HEK293T (cell line): Measurements from ENCODE around the gene PCDHA10.
"Not testable (repeated sequence)": the region's sequence is repeated elsewhere in the genome, so short reads cannot be mapped to it uniquely, and the experiment has no call there.

Experiments
- CTCF ChIA-PET: fragments of 350-600 bp; formaldehyde crosslinking; extraction: SDS; loops from one replicate; lab custom pipeline; 2021; ENCODE audit warnings: antibody characterized with exemption, inconsistent platforms; lab: Yijun Ruan, JAX
- POLR2A ChIA-PET: fragments of 350-600 bp; formaldehyde crosslinking; extraction: SDS; loops from one replicate; lab custom pipeline; 2020; ENCODE audit warnings: antibody characterized with exemption, inconsistent platforms; lab: Yijun Ruan, JAX
- DNase-seq: peaks from one replicate; pipeline ENCODE4 v3.0.0; 2012; ENCODE audit warnings: mixed read lengths; ENCODE audit errors: extremely low spot score
- ARNT ChIP-seq: fragments of 450-650 bp; IDR thresholded peaks from 2 replicates; pipeline ENCODE4 v1.6.1; 2017; ENCODE audit warnings: mild to moderate bottlenecking
- BHLHE40 ChIP-seq: fragments of 450-650 bp; IDR thresholded peaks from 2 replicates; pipeline ENCODE4 v1.6.1; 2016; ENCODE audit warnings: mild to moderate bottlenecking, moderate library complexity, borderline replicate concordance
- CTBP1 ChIP-seq: fragments of 450-650 bp; IDR thresholded peaks from 2 replicates; pipeline ENCODE4 v1.6.1; 2016; ENCODE audit warnings: borderline replicate concordance
- ELF4 ChIP-seq: fragments of 450-650 bp; IDR thresholded peaks from 2 replicates; pipeline ENCODE4 v1.6.1; 2017; ENCODE audit warnings: antibody characterized with exemption
- FOXA1 ChIP-seq: fragments of 450-650 bp; IDR thresholded peaks from 2 replicates; pipeline ENCODE4 v1.6.1; 2016; ENCODE audit warnings: mild to moderate bottlenecking
- FOXK2 ChIP-seq: fragments of 450-650 bp; IDR thresholded peaks from 2 replicates; pipeline ENCODE4 v1.6.1; 2016; ENCODE audit warnings: mild to moderate bottlenecking
- FOXM1 ChIP-seq: fragments of 450-650 bp; IDR thresholded peaks from 2 replicates; pipeline ENCODE4 v1.6.1; 2017; ENCODE audit warnings: mild to moderate bottlenecking, borderline replicate concordance
- HDGF ChIP-seq: fragments of 450-650 bp; IDR thresholded peaks from 2 replicates; pipeline ENCODE4 v1.6.1; 2017; ENCODE audit warnings: antibody characterized with exemption, borderline replicate concordance
- L3MBTL2 ChIP-seq: fragments of 450-650 bp; conservative IDR thresholded peaks from 2 replicates; pipeline ENCODE4 v1.6.1; 2016; ENCODE audit warnings: mild to moderate bottlenecking
- LEF1 ChIP-seq: fragments of 450-650 bp; IDR thresholded peaks from 2 replicates; pipeline ENCODE4 v1.6.1; 2017; ENCODE audit warnings: mild to moderate bottlenecking, borderline replicate concordance
- NFRKB ChIP-seq: fragments of 450-650 bp; IDR thresholded peaks from 2 replicates; pipeline ENCODE4 v1.6.1; 2016; ENCODE audit warnings: mild to moderate bottlenecking, moderate library complexity
- PKNOX1 ChIP-seq: fragments of 450-650 bp; IDR thresholded peaks from 2 replicates; pipeline ENCODE4 v1.6.1; 2016
- SP1 ChIP-seq: fragments of 450-650 bp; IDR thresholded peaks from 2 replicates; pipeline ENCODE4 v1.6.1; 2017
- SUZ12 ChIP-seq: fragments of 450-650 bp; IDR thresholded peaks from 2 replicates; pipeline ENCODE4 v1.6.1; 2016; ENCODE audit warnings: mild to moderate bottlenecking
- TARDBP ChIP-seq: fragments of 450-650 bp; IDR thresholded peaks from 2 replicates; pipeline ENCODE4 v1.6.1; 2016
- ZNF384 ChIP-seq: fragments of 450-650 bp; IDR thresholded peaks from 2 replicates; pipeline ENCODE4 v1.6.1; 2016

PCDHA10 gene

GRCh38 chr5:140855772-140856674, at the start of gene PCDHA10:
Gene PCDHA10, plus strand, starts transcription at chr5:140855897. Its CDS starts 152 bp downstream, at chr5:140856049.
- no peak for TF ChIP-seq ELF4
- no peak for TF ChIP-seq ZNF384
- TF ChIP-seq NFRKB, result no peak
- POLR2A ChIA-PET, result interaction anchor here (1.8 kb wide), 1 partner anchor 185 kb away, joined by 9 read pairs; no protein-coding TSS in a partner anchor
- peak; percentile 14 for DNase-seq
- CTCF ChIA-PET, result interaction anchor here (0.7 to 2.2 kb wide), 7 partner anchors 9 to 185 kb away, joined by 3 to 26 read pairs (median 4); partner anchors contain the start of gene PCDHA11

GRCh38 chr5:140806834-140807775, 48.6 kb upstream of the PCDHA10 start, which contains the start of gene PCDHA4:
Gene PCDHA4, plus strand, starts transcription at chr5:140807068.
- ChIA-PET POLR2A (no interaction called here), CTCF (interaction anchor here (1.2 kb wide), 1 partner anchor 14 kb away, joined by 3 read pairs; the partner anchor contains the start of gene PCDHA5)
- TF ChIP-seq ZNF384 (no peak), SUZ12 (no peak), PKNOX1 (no peak), FOXK2 (no peak), TARDBP (no peak), FOXM1 (no peak), BHLHE40 (no peak), L3MBTL2 (no peak), LEF1 (no peak), HDGF (no peak), CTBP1 (no peak), ARNT (no peak), ELF4 (no peak), NFRKB (no peak)
- DNase-seq, result no peak

DNA sequence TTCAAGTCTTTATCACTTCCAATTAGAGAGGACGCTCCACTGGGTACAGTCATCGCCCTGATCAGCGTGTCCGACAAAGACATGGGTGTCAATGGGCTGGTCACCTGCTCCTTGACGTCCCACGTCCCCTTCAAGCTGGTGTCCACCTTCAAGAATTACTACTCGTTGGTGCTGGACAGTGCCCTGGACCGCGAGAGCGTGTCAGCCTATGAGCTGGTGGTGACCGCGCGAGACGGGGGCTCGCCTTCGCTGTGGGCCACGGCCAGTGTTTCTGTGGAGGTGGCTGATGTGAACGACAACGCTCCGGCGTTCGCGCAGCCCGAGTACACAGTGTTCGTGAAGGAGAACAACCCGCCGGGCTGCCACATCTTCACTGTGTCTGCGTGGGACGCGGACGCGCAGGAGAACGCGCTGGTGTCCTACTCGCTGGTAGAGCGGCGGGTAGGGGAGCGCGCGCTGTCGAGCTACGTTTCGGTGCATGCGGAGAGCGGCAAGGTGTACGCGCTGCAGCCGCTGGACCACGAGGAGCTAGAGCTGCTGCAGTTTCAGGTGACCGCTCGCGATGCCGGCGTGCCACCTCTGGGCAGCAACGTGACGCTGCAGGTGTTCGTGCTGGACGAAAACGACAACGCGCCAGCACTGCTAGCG, 47.3 kb upstream of the PCDHA10 start:
- DNase-seq, POLR2A ChIA-PET: not testable (repeated sequence)
- CTCF ChIA-PET, result interaction anchor here (1.2 kb wide), 1 partner anchor 13 kb away, joined by 3 read pairs; the partner anchor contains the start of gene PCDHA5

DNA sequence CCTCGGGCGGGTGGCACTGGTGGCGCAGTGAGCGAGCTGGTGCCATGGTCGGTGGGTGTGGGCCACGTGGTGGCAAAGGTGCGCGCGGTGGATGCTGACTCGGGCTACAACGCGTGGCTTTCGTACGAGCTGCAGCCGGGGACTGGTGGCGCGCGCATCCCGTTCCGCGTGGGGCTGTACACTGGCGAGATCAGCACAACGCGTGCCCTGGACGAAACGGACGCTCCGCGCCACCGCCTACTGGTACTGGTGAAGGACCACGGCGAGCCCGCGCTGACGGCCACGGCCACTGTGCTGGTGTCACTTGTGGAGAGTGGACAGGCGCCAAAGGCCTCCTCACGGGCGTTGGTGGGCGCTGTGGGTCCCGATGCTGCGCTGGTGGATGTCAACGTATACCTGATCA, 46.8 kb upstream of the PCDHA10 start:
- ChIA-PET POLR2A (no interaction called here), CTCF (no interaction called here)
- TF ChIP-seq HDGF (no peak), FOXA1 (no peak)
- no peak for DNase-seq

- POLR2A ChIA-PET, result no interaction called here
- CTCF ChIA-PET, result interaction anchor here (0.5 to 1.0 kb wide), 3 partner anchors 14 to 20 kb away, joined by 3 read pairs; no protein-coding TSS in a partner anchor
- DNase-seq, result peak; percentile 42
Measured at GRCh38 chr5:140821375-140822280, 34.1 kb upstream of the PCDHA10 start, which contains the start of gene PCDHA5. Gene PCDHA5, plus strand, starts transcription at chr5:140821613.

GRCh38 chr5:140822281-140822629, 33.4 kb upstream of the PCDHA10 start:
- ChIA-PET CTCF (interaction anchor here (1.0 kb wide), 1 partner anchor 19 kb away, joined by 3 read pairs; no protein-coding TSS in a partner anchor), POLR2A (no interaction called here)
- TF ChIP-seq CTBP1 (no peak), FOXM1 (no peak), TARDBP (no peak), ZNF384 (no peak), ELF4 (no peak), FOXK2 (no peak), SP1 (no peak), LEF1 (no peak), SUZ12 (no peak), L3MBTL2 (no peak), NFRKB (no peak), FOXA1 (no peak)
- no peak for DNase-seq

More at GRCh38 chr5:140821375-140822280, 34.1 kb upstream of the PCDHA10 start, which contains the start of gene PCDHA5:
- TF ChIP-seq ARNT (no peak), HDGF (no peak), NFRKB (no peak)

- CTCF ChIA-PET, DNase-seq, POLR2A ChIA-PET: not testable (repeated sequence)
Measured at GRCh38 chr5:140822969-140823368, 32.7 kb upstream of the PCDHA10 start.
